Liver (tissue), 9 donors: ENCODE data around the gene RAD51B. TPM values are rescaled to one million over a fixed set of nuclear protein-coding genes. Genes with fewer than 3 reads are reported as not detected.

Source experiments
- DNase-seq: peaks from one replicate; pipeline ENCODE4 v3.0.0-alpha.2; 2017; ENCODE audit warnings: low spot score
- H3K27ac ChIP-seq, 2 donors: one replicate each; pipeline ENCODE4 v1.7.0; 2013; ENCODE audit warnings: inconsistent platforms in 2 of 2, low read length in 2 of 2, control low read depth in 1 of 2, low read depth in 1 of 2, mild to moderate bottlenecking in 1 of 2
- H3K27me3 ChIP-seq, 4 donors: one replicate each; pipeline versions ENCODE4 v1.6.1 to v1.7.0; 2013; ENCODE audit warnings: low read length in 3 of 4, inconsistent platforms in 1 of 4, mild to moderate bottlenecking in 1 of 4, moderate library complexity in 1 of 4; ENCODE audit not compliant: control insufficient read depth in 4 of 4, insufficient read depth in 4 of 4
- H3K36me3 ChIP-seq, 4 donors: one replicate each; pipeline versions ENCODE4 v1.6.1 to v1.7.0; 2013; ENCODE audit warnings: low read length in 3 of 4, mild to moderate bottlenecking in 3 of 4, low read depth in 1 of 4, moderate library complexity in 1 of 4; ENCODE audit not compliant: control insufficient read depth in 4 of 4, insufficient read depth in 3 of 4
- H3K4me1 ChIP-seq, 4 donors: one replicate each; pipeline versions ENCODE4 v1.6.1 to v1.7.0; 2013; ENCODE audit warnings: low read length in 3 of 4, mild to moderate bottlenecking in 3 of 4, moderate library complexity in 1 of 4; ENCODE audit not compliant: control insufficient read depth in 4 of 4, insufficient read depth in 4 of 4
- H3K4me3 ChIP-seq, 3 donors: one replicate each; pipeline versions ENCODE4 v1.6.1 to v1.7.0; 2013; ENCODE audit warnings: low read length in 3 of 3, control low read depth in 1 of 3, low read depth in 1 of 3, mild to moderate bottlenecking in 1 of 3
- H3K9ac ChIP-seq, 2 donors: one replicate each; pipeline ENCODE4 v1.7.0; 2013; ENCODE audit warnings: low read length in 2 of 2, mild to moderate bottlenecking in 2 of 2, moderate library complexity in 2 of 2, control low read depth in 1 of 2, low read depth in 1 of 2
- H3K9me3 ChIP-seq, 4 donors: one replicate each; pipeline versions ENCODE4 v1.6.1 to v1.7.0; 2013; ENCODE audit warnings: low read length in 3 of 4; ENCODE audit not compliant: control insufficient read depth in 4 of 4
- EGR1 ChIP-seq, 2 donors: IDR thresholded peaks; 2 replicates each; pipeline ENCODE4 v1.6.1; 2016 to 2018; ENCODE audit warnings: antibody characterized with exemption in 2 of 2, low read depth in 2 of 2
- FOXA1 ChIP-seq: IDR thresholded peaks from 2 replicates; pipeline ENCODE4 v1.6.1; 2016; ENCODE audit warnings: antibody characterized with exemption
- FOXA2 ChIP-seq: IDR thresholded peaks from 2 replicates; pipeline ENCODE4 v1.6.1; 2016; ENCODE audit warnings: antibody characterized with exemption
- GABPA ChIP-seq, 2 donors: IDR thresholded peaks in 1 of 2; conservative IDR thresholded peaks in 1 of 2; 2 replicates each; pipeline ENCODE4 v1.6.1; 2016; ENCODE audit warnings: antibody characterized with exemption in 2 of 2, mild to moderate bottlenecking in 1 of 2, moderate library complexity in 1 of 2
- HNF4A ChIP-seq, 2 donors: conservative IDR thresholded peaks; 2 replicates each; pipeline ENCODE4 v1.6.1; 2016; ENCODE audit warnings: antibody characterized with exemption in 2 of 2, mild to moderate bottlenecking in 2 of 2
- HNF4G ChIP-seq: IDR thresholded peaks from 2 replicates; pipeline ENCODE4 v1.6.1; 2016; ENCODE audit warnings: antibody characterized with exemption
- JUND ChIP-seq, 2 donors: IDR thresholded peaks; 2 replicates each; pipeline ENCODE4 v1.6.1; 2016; ENCODE audit warnings: antibody characterized with exemption in 2 of 2
- NR2F2 ChIP-seq: IDR thresholded peaks from 2 replicates; pipeline ENCODE4 v1.6.1; 2016; ENCODE audit warnings: antibody characterized with exemption
- RAD21 ChIP-seq, 2 donors: IDR thresholded peaks; 2 replicates each; pipeline ENCODE4 v1.6.1; 2016; ENCODE audit warnings: antibody characterized with exemption in 2 of 2, mild to moderate bottlenecking in 2 of 2
- RXRA ChIP-seq, 2 donors: IDR thresholded peaks; 2 replicates each; pipeline ENCODE4 v1.6.1; 2017 to 2018; ENCODE audit warnings: antibody characterized with exemption in 2 of 2, mild to moderate bottlenecking in 1 of 2
- SP1 ChIP-seq: IDR thresholded peaks from 2 replicates; pipeline ENCODE4 v1.6.1; 2018; ENCODE audit warnings: antibody characterized with exemption, mild to moderate bottlenecking
- TAF1 ChIP-seq: conservative IDR thresholded peaks from 2 replicates; pipeline ENCODE4 v1.6.1; 2016; ENCODE audit warnings: antibody characterized with exemption, mild to moderate bottlenecking
- YY1 ChIP-seq: IDR thresholded peaks from 2 replicates; pipeline ENCODE4 v1.6.1; 2016; ENCODE audit warnings: antibody characterized with exemption, mild to moderate bottlenecking
- WGBS: extraction: QIAGEN DNeasy Blood & Tissue Kit; methylation state at CpG from one replicate; pipeline ENCODE4 v1.1.7; 2013; 5-methylcytosine and 5-hydroxymethylcytosine counted together
- polyA plus RNA-seq, 2 donors: library from polyadenylated mRNA; stranded (reverse) in 1 of 2; unstranded in 1 of 2; fragments of 200-250 nt in 1 of 2; fragments of >200 nt in 1 of 2; fragmentation: Nextera tagmentation in 1 of 2; extraction: Ambion mirVana in 1 of 2; gene quantifications; one replicate each; pipeline versions ENCODE4 v1.2.1 to v1.2.3, GENCODE V29; 2013 to 2015
- total RNA-seq, 2 donors: library from RNA; depleted of rRNA; stranded (reverse); fragments of >200 nt; gene quantifications; one replicate each; pipeline ENCODE4 v1.2.3, GENCODE V29; 2014
- TF ChIP-seq, protein P1 (sequence below): IDR thresholded peaks from 2 replicates; pipeline ENCODE4 v1.6.1; 2016; ENCODE audit warnings: antibody characterized with exemption
- TF ChIP-seq, protein P2 (sequence below): IDR thresholded peaks from 2 replicates; pipeline ENCODE4 v1.6.1; 2016; ENCODE audit warnings: antibody characterized with exemption
- TF ChIP-seq, protein P3 (sequence below): IDR thresholded peaks from 2 replicates; pipeline ENCODE4 v1.6.1; 2016; ENCODE audit warnings: antibody characterized with exemption, mild to moderate bottlenecking
- TF ChIP-seq, protein P4 (sequence below): fragments of 150-350 bp; IDR thresholded peaks from 2 replicates; pipeline ENCODE4 v1.5.1; 2017; ENCODE audit warnings: improper control_type of control experiment, low read depth, low read length; ENCODE audit not compliant: missing input control
- TF ChIP-seq, protein P5 (sequence below): IDR thresholded peaks from 2 replicates; pipeline ENCODE4 v1.6.1; 2016; ENCODE audit warnings: antibody characterized with exemption
- donor health status: healthy.
- donor health status: healthy.
- donor health status: healthy.
- donor health status: healthy.
- donor health status: healthy.

RAD51B gene
- total and polyA plus RNA-seq, 4 donors, result 0.81 to 12.9 (median 2.4) TPM

DNA sequence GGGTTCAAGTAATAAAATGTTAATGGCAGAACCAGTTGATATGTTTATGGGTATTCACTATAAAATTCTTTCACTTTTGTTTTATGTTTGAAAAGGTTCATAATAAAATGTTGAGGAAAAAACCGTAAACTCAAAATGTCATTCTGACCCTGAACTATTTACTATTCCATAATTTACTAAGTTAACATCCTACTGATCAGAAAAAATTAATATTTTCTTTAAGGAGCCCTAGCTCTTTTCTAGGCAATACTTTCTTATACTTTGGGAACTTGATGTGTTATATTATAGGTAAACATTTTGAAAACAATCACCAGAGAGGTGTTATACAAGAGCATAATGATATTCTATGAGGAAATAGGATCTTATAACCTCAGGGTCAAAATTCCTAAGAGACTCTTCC lies 638.7 kb downstream of the RAD51B start:
- no peak overlapping the region for H3K4me3 ChIP-seq
- DNase-seq, result no peak
- no peaks in the 10 kb centered on the region for H3K27me3 ChIP-seq
- no peak for TF ChIP-seq TAF1
- TF ChIP-seq, protein P1, sequence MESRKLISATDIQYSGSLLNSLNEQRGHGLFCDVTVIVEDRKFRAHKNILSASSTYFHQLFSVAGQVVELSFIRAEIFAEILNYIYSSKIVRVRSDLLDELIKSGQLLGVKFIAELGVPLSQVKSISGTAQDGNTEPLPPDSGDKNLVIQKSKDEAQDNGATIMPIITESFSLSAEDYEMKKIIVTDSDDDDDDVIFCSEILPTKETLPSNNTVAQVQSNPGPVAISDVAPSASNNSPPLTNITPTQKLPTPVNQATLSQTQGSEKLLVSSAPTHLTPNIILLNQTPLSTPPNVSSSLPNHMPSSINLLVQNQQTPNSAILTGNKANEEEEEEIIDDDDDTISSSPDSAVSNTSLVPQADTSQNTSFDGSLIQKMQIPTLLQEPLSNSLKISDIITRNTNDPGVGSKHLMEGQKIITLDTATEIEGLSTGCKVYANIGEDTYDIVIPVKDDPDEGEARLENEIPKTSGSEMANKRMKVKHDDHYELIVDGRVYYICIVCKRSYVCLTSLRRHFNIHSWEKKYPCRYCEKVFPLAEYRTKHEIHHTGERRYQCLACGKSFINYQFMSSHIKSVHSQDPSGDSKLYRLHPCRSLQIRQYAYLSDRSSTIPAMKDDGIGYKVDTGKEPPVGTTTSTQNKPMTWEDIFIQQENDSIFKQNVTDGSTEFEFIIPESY, result no peak
- WGBS, result 7% methylated on average over 1 of the region's 1 CpG
- H3K36me3 ChIP-seq, result no peaks in the 10 kb centered on the region
- peaks cover 3 to 13% (median 5%) of the 10 kb centered on the region in 4 donors for H3K4me1 ChIP-seq
- peak overlapping the region in 1 of 2 donors; percentile 18 for H3K27ac ChIP-seq
- H3K9me3 ChIP-seq, result peaks cover 0 to 4% (median 0%) of the 10 kb centered on the region in 4 donors
- no peak overlapping the region for H3K9ac ChIP-seq

DNA sequence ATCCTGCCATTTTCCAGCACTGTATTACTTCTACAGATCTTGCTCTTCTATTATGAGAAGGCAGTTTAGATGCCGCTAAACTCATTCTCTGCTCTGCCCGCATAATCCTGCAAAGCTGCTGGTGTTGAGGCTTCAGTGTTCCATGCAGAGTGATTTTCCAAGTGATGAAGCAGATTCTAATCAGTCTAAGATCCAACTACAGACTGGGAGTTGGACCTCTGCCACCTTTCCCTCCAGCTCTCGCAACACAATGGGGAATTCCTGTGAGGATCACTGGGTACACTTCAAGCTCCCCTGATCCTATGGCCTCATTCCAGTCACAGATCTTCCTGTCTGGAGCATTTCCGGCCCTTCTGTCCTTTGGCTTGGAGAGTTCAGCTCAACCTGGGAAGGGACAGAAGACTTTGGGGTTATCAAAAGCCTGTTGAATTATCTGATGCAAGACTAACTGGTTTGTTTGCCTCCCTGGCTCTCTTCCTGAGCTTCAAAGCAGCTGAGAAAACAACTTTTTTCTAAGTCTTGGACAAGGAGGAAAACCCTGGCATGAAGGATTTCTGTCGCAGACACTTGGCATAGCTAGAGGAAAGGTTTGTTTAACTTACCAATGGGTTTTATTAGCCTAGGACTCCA lies 639.4 kb downstream of the RAD51B start:
- peaks cover 0 to 4% (median 0%) of the 10 kb centered on the region in 4 donors for H3K9me3 ChIP-seq
- TF ChIP-seq FOXA1 (no peak), SP1 (peak; percentile 93), RAD21 (IDR thresholded peaks at IDR 0.05) (peak; percentile 49 to 78), GABPA (IDR thresholded peaks at IDR 0.05 in 1 of 2, conservative IDR thresholded peaks at IDR 0.05 in 1 of 2) (peak; percentile 40 to 62), YY1 (peak; percentile 64), EGR1 (IDR thresholded peaks at IDR 0.05; ENCODE audit: low read depth in 2 of 2) (peak in 1 of 2 donors; percentile 21), NR2F2 (peak; percentile 77), FOXA2 (peak; percentile 51), HNF4A (conservative IDR thresholded peaks at IDR 0.05) (peak; percentile 71 to 88), JUND (IDR thresholded peaks at IDR 0.05) (peak; percentile 80 to 91), HNF4G (peak; percentile 77), RXRA (IDR thresholded peaks at IDR 0.05) (peak; percentile 83 to 95), TAF1 (no peak)
- TF ChIP-seq, protein P2, sequence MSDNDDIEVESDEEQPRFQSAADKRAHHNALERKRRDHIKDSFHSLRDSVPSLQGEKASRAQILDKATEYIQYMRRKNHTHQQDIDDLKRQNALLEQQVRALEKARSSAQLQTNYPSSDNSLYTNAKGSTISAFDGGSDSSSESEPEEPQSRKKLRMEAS, result peak; percentile 41
- TF ChIP-seq, protein P3, sequence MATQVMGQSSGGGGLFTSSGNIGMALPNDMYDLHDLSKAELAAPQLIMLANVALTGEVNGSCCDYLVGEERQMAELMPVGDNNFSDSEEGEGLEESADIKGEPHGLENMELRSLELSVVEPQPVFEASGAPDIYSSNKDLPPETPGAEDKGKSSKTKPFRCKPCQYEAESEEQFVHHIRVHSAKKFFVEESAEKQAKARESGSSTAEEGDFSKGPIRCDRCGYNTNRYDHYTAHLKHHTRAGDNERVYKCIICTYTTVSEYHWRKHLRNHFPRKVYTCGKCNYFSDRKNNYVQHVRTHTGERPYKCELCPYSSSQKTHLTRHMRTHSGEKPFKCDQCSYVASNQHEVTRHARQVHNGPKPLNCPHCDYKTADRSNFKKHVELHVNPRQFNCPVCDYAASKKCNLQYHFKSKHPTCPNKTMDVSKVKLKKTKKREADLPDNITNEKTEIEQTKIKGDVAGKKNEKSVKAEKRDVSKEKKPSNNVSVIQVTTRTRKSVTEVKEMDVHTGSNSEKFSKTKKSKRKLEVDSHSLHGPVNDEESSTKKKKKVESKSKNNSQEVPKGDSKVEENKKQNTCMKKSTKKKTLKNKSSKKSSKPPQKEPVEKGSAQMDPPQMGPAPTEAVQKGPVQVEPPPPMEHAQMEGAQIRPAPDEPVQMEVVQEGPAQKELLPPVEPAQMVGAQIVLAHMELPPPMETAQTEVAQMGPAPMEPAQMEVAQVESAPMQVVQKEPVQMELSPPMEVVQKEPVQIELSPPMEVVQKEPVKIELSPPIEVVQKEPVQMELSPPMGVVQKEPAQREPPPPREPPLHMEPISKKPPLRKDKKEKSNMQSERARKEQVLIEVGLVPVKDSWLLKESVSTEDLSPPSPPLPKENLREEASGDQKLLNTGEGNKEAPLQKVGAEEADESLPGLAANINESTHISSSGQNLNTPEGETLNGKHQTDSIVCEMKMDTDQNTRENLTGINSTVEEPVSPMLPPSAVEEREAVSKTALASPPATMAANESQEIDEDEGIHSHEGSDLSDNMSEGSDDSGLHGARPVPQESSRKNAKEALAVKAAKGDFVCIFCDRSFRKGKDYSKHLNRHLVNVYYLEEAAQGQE, result no peak
- TF ChIP-seq, protein P4, sequence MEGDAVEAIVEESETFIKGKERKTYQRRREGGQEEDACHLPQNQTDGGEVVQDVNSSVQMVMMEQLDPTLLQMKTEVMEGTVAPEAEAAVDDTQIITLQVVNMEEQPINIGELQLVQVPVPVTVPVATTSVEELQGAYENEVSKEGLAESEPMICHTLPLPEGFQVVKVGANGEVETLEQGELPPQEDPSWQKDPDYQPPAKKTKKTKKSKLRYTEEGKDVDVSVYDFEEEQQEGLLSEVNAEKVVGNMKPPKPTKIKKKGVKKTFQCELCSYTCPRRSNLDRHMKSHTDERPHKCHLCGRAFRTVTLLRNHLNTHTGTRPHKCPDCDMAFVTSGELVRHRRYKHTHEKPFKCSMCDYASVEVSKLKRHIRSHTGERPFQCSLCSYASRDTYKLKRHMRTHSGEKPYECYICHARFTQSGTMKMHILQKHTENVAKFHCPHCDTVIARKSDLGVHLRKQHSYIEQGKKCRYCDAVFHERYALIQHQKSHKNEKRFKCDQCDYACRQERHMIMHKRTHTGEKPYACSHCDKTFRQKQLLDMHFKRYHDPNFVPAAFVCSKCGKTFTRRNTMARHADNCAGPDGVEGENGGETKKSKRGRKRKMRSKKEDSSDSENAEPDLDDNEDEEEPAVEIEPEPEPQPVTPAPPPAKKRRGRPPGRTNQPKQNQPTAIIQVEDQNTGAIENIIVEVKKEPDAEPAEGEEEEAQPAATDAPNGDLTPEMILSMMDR, result no peak
- TF ChIP-seq, protein P1, result no peak
- TF ChIP-seq, protein P5, sequence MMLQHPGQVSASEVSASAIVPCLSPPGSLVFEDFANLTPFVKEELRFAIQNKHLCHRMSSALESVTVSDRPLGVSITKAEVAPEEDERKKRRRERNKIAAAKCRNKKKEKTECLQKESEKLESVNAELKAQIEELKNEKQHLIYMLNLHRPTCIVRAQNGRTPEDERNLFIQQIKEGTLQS, result peak; percentile 66

More for the DNA sequence above, 639.4 kb downstream of the RAD51B start:
- no peak for DNase-seq
- Histone ChIP-seq H3K4me3 (no peak overlapping the region), H3K27ac (peak overlapping the region; percentile 55 to 62), H3K27me3 (no peaks in the 10 kb centered on the region), H3K4me1 (peaks cover 4 to 17% (median 6%) of the 10 kb centered on the region in 4 donors), H3K36me3 (no peaks in the 10 kb centered on the region), H3K9ac (no peak overlapping the region)
- 32% methylated on average over 5 of the region's 5 CpGs for WGBS
